ENCODE measurements around the gene CRYBG2. TPM values are rescaled to one million over a fixed set of nuclear protein-coding genes. Genes with fewer than 3 reads are reported as not detected.

Gene CRYBG2
- total and polyA plus RNA-seq, 2 of the 13 experiments (the other 11 are each of a cell fraction or from before 2014, with no cell fraction given), result 1.3 to 2.9 TPM

DNA sequence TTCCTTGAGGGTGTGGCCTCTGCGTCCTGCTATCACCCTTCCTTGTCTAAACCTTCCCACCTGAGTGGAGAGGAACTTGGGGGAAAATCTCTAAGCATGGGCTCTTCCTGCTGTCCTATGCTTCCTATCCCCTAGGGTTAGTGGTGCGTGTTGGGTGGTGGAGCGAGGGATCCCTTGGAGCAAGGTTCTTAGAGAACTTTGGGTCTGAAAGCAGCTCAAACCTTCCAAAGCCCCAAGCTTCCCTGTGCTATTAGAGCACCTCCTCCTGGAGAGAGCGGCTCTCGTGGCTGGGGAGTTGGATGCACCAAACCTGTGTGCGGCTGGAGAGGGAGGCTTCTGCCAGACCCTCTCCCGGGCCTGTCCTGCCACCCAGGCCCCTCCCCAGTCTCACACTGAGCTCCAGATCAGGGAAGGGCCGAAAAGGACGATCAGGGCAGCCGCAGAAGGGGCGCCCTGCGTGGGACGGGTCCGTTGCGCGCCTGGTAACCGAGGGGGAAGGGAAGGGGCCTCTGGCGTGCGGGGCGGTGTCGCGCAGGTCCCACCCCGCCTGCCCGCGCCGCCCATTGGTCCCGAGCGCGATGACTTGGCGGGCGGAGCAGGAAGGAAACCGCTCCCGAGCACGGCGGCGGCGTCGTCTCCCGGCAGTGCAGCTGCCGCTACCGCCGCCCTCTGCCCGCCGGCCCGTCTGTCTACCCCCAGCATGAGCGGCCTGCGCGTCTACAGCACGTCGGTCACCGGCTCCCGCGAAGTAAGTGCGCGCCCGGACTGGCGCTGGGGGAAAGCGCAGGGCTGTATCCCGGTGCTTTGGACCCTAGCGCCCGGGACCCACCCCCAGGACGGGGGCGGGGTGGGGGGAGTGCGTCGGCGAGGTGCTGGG, 74.2 kb downstream of the CRYBG2 start, which contains the start of gene SH3BGRL3 (continued):
- TF ChIP-seq, protein P1, sequence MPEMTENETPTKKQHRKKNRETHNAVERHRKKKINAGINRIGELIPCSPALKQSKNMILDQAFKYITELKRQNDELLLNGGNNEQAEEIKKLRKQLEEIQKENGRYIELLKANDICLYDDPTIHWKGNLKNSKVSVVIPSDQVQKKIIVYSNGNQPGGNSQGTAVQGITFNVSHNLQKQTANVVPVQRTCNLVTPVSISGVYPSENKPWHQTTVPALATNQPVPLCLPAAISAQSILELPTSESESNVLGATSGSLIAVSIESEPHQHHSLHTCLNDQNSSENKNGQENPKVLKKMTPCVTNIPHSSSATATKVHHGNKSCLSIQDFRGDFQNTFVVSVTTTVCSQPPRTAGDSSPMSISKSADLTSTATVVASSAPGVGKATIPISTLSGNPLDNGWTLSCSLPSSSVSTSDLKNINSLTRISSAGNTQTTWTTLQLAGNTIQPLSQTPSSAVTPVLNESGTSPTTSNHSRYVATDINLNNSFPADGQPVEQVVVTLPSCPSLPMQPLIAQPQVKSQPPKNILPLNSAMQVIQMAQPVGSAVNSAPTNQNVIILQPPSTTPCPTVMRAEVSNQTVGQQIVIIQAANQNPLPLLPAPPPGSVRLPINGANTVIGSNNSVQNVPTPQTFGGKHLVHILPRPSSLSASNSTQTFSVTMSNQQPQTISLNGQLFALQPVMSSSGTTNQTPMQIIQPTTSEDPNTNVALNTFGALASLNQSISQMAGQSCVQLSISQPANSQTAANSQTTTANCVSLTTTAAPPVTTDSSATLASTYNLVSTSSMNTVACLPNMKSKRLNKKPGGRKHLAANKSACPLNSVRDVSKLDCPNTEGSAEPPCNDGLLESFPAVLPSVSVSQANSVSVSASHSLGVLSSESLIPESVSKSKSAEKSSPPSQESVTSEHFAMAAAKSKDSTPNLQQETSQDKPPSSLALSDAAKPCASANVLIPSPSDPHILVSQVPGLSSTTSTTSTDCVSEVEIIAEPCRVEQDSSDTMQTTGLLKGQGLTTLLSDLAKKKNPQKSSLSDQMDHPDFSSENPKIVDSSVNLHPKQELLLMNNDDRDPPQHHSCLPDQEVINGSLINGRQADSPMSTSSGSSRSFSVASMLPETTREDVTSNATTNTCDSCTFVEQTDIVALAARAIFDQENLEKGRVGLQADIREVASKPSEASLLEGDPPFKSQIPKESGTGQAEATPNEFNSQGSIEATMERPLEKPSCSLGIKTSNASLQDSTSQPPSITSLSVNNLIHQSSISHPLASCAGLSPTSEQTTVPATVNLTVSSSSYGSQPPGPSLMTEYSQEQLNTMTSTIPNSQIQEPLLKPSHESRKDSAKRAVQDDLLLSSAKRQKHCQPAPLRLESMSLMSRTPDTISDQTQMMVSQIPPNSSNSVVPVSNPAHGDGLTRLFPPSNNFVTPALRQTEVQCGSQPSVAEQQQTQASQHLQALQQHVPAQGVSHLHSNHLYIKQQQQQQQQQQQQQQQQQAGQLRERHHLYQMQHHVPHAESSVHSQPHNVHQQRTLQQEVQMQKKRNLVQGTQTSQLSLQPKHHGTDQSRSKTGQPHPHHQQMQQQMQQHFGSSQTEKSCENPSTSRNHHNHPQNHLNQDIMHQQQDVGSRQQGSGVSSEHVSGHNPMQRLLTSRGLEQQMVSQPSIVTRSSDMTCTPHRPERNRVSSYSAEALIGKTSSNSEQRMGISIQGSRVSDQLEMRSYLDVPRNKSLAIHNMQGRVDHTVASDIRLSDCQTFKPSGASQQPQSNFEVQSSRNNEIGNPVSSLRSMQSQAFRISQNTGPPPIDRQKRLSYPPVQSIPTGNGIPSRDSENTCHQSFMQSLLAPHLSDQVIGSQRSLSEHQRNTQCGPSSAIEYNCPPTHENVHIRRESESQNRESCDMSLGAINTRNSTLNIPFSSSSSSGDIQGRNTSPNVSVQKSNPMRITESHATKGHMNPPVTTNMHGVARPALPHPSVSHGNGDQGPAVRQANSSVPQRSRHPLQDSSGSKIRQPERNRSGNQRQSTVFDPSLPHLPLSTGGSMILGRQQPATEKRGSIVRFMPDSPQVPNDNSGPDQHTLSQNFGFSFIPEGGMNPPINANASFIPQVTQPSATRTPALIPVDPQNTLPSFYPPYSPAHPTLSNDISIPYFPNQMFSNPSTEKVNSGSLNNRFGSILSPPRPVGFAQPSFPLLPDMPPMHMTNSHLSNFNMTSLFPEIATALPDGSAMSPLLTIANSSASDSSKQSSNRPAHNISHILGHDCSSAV (CRISPR knock-in tag; IDR thresholded peaks at IDR 0.05; ENCODE audit: borderline replicate concordance), result no peak
- TF ChIP-seq, protein P2, sequence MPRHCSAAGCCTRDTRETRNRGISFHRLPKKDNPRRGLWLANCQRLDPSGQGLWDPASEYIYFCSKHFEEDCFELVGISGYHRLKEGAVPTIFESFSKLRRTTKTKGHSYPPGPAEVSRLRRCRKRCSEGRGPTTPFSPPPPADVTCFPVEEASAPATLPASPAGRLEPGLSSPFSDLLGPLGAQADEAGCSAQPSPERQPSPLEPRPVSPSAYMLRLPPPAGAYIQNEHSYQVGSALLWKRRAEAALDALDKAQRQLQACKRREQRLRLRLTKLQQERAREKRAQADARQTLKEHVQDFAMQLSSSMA (CRISPR knock-in tag; IDR thresholded peaks at IDR 0.05), result no peak; the same call in none of the 2 replicates
- TF ChIP-seq, protein P3, sequence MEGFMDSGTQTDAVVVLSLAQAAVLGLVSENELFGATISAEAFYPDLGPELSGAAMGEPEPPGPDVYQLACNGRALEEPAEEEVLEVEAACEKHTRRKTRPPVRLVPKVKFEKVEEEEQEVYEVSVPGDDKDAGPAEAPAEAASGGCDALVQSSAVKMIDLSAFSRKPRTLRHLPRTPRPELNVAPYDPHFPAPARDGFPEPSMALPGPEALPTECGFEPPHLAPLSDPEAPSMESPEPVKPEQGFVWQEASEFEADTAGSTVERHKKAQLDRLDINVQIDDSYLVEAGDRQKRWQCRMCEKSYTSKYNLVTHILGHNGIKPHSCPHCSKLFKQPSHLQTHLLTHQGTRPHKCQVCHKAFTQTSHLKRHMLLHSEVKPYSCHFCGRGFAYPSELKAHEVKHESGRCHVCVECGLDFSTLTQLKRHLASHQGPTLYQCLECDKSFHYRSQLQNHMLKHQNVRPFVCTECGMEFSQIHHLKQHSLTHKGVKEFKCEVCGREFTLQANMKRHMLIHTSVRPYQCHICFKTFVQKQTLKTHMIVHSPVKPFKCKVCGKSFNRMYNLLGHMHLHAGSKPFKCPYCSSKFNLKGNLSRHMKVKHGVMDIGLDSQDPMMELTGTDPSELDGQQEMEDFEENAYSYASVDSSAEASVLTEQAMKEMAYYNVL (CRISPR knock-in tag; IDR thresholded peaks at IDR 0.05; ENCODE audit: borderline replicate concordance), result peak; percentile 34; the same call in 1 of the 2 replicates
- TF ChIP-seq RBFOX2 (IDR thresholded peaks at IDR 0.05; ENCODE audit: low read depth, low read length) (peak; percentile 85), MEIS2 (CRISPR knock-in tag; IDR thresholded peaks at IDR 0.05) (no peak), ASH2L (IDR thresholded peaks at IDR 0.05; ENCODE audit: insufficient read length, low read depth, low read length) (peak; percentile 47), ZNF431 (CRISPR knock-in tag; IDR thresholded peaks at IDR 0.05; ENCODE audit: borderline replicate concordance, low read depth) (no peak; the same call in 1 of the 2 replicates), NR2F2 (IDR thresholded peaks at IDR 0.05; ENCODE audit: borderline replicate concordance, low read depth) (no peak), DNMT1 (CRISPR knock-in tag; IDR thresholded peaks at IDR 0.05) (peak; percentile 74; the same call in 1 of the 2 replicates), ARNT2 (CRISPR knock-in tag; IDR thresholded peaks at IDR 0.05; ENCODE audit: low read depth) (peak; percentile 85), ZBTB21 (CRISPR knock-in tag; IDR thresholded peaks at IDR 0.05) (no peak), ZNF451 (CRISPR knock-in tag; IDR thresholded peaks at IDR 0.05) (peak; percentile 21; the same call in 1 of the 2 replicates), MBD4 (IDR thresholded peaks at IDR 0.05; ENCODE audit: borderline replicate concordance, low read length) (no peak)
